Heart left ventricle (tissue), 16 donors: Measurements from ENCODE around the gene KLHL2. TPM values are rescaled to one million over a fixed set of nuclear protein-coding genes. Genes with fewer than 3 reads are reported as not detected.

ENCODE experiments used
- ATAC-seq, 4 donors: fragments of 200-7000 bp; cut with Tn5 transposase; one replicate each; pipeline ENCODE4 v1.9.1; 2020 to 2022; ENCODE audit warnings: moderate library complexity in 4 of 4, mild to moderate bottlenecking in 3 of 4, moderate number of reproducible peaks in 1 of 4
- DNase-seq, 5 donors: peaks; one replicate each; pipeline ENCODE4 v3.0.0-alpha.2; 2020
- H3K27ac ChIP-seq, 12 donors: fragments of 200-600 bp; sonication (generic) in 4 of 12; one replicate each; pipeline versions ENCODE4 v1.5.0 to v1.8.0; 2016 to 2022; ENCODE audit warnings: mild to moderate bottlenecking in 2 of 12
- H3K27me3 ChIP-seq, 9 donors: fragments of 200-600 bp; sonication (generic) in 2 of 9; one replicate each; pipeline versions ENCODE4 v1.5.1 to v1.8.0; 2016 to 2022; ENCODE audit warnings: mild to moderate bottlenecking in 3 of 9
- H3K36me3 ChIP-seq, 9 donors: fragments of 200-600 bp; sonication (generic) in 2 of 9; one replicate each; pipeline versions ENCODE4 v1.5.0 to v1.8.0; 2018 to 2022; ENCODE audit warnings: mild to moderate bottlenecking in 2 of 9
- H3K4me1 ChIP-seq, 12 donors: fragments of 200-600 bp; sonication (generic) in 4 of 12; one replicate each; pipeline versions ENCODE4 v1.5.0 to v1.8.0; 2016 to 2022; ENCODE audit warnings: mild to moderate bottlenecking in 3 of 12
- H3K4me3 ChIP-seq, 12 donors: fragments of 200-600 bp; sonication (generic) in 4 of 12; one replicate each; pipeline versions ENCODE4 v1.5.0 to v1.8.0; 2017 to 2022; ENCODE audit warnings: mild to moderate bottlenecking in 9 of 12, moderate library complexity in 4 of 12
- H3K9me3 ChIP-seq, 12 donors: fragments of 200-600 bp; sonication (generic) in 4 of 12; one replicate each; pipeline versions ENCODE4 v1.5.0 to v1.8.0; 2016 to 2022; ENCODE audit warnings: mild to moderate bottlenecking in 1 of 12
- CTCF ChIP-seq, 12 donors: fragments of 200-600 bp; sonication (generic) in 4 of 12; IDR thresholded peaks; one replicate each; pipeline versions ENCODE4 v1.5.0 to v1.8.0; 2018 to 2022; ENCODE audit warnings: antibody characterized with exemption in 12 of 12, mild to moderate bottlenecking in 5 of 12
- POLR2A ChIP-seq, 2 donors: fragments of 450-650 bp; IDR thresholded peaks; one replicate each; pipeline ENCODE4 v1.6.1; 2017; ENCODE audit warnings: antibody characterized with exemption in 2 of 2, mild to moderate bottlenecking in 2 of 2, moderate library complexity in 2 of 2
- WGBS, 4 donors: extraction: QIAGEN DNeasy Blood & Tissue Kit in 2 of 4; methylation state at CpG; one replicate each; pipeline versions ENCODE4 v1.1.5 to v1.1.7; 2013 to 2018; 5-methylcytosine and 5-hydroxymethylcytosine counted together
- intact Hi-C, 10 donors: fragments of 100-400 bp; cut with DNase I; formaldehyde crosslinking; loops; one replicate each; pipeline versions ENCODE4 v1.11.1 to v1.14.2; 2022
- polyA plus RNA-seq, 2 donors: library from polyadenylated mRNA; stranded (reverse); fragments of 200-250 nt; gene quantifications; one replicate each; pipeline ENCODE4 v1.2.3, GENCODE V29; 2013
- total RNA-seq, 9 donors: library from RNA; depleted of rRNA in 2 of 9; stranded (reverse); fragments of >200 nt in 2 of 9; fragmentation: NEBNext Ultra II Directional in 3 of 9; extraction: Animal tissue kit (Norgen Biotek cat#: 25700) in 3 of 9; gene quantifications; one replicate each; pipeline versions ENCODE4 v1.1.0 to v1.2.4, GENCODE V29; 2016 to 2023
- donor health status: ischemic (EF 13 %, LVEDD 7.1; RV severe dilation, severe dysfunction).
- donor health status: healthy with polysubstance abuse.
- donor health status: DM: no; HTN: yes; CAD: no.
- donor health status: DM: no; HTN: no; CAD: no.
- donor health status: ischemic (EF 25% LVEDD 6.9; RV normal size, moderate dysfunction).
- donor health status: ischemic (EF 25% LVEDD 5.7; RV mildly dilated, moderate dysfunction).
- donor health status: healthy.
- donor health status: DM: yes; HTN: yes; CAD: no.
- donor health status: ischemic (EF 35%, LVEDD 5.7; RV mildly dilated, moderate dysfunction).
- donor health status: nonischemic (EF 11% LVEDD 7.7; RV severe dilation, severe dysfunction).
- donor health status: DM: yes; HTN: yes; CAD: no.
- donor health status: PGD.
- donor health status: ischemic (EF 29% LVEDD 5.4; RV normal size, mild dysfunction).
- donor health status: nonischemic (EF 23%, LVEDD 6.1; RV moderate dilation, normal function).

KLHL2 gene
- total and polyA plus RNA-seq, 11 donors, result 4.0 to 18.6 (median 10.8) TPM

GRCh38 chr4:165308166-165308565 lies 100.8 kb downstream of the KLHL2 start:
- no peaks in the 10 kb centered on the region for H3K9me3 ChIP-seq
- DNase-seq (no peak), ATAC-seq (no peak)
- H3K4me1 ChIP-seq, result peaks cover 0 to 8% (median 0%) of the 10 kb centered on the region in 12 donors
- TF ChIP-seq CTCF (IDR thresholded peaks at IDR 0.05) (no peak), POLR2A (IDR thresholded peaks at IDR 0.05) (no peak)
- intact Hi-C loops, result no loop called here
- no peak overlapping the region for H3K4me3 ChIP-seq
- no peak overlapping the region for H3K27ac ChIP-seq
- peaks cover 0 to 38% (median 16%) of the 10 kb centered on the region in 9 donors for H3K36me3 ChIP-seq
- H3K27me3 ChIP-seq, result no peaks in the 10 kb centered on the region
- WGBS, 4 donors, result 66 to 74% (median 69%) methylated on average over 1 of the region's 1 CpG

GRCh38 chr4:165308606-165309005 lies 101.2 kb downstream of the KLHL2 start:
- H3K27ac ChIP-seq, result no peak overlapping the region
- WGBS, 4 donors, result 85 to 94% (median 90%) methylated on average over 2 of the region's 2 CpGs

GRCh38 chr4:165309456-165309855 lies 102.1 kb downstream of the KLHL2 start:
- no peaks in the 10 kb centered on the region for H3K27me3 ChIP-seq
- TF ChIP-seq CTCF (IDR thresholded peaks at IDR 0.05) (no peak), POLR2A (IDR thresholded peaks at IDR 0.05) (no peak)
- ATAC-seq, result no peak
- DNase-seq, result no peak
- H3K4me1 ChIP-seq, result peaks cover 0 to 8% (median 0%) of the 10 kb centered on the region in 12 donors
- peaks cover 0 to 40% (median 26%) of the 10 kb centered on the region in 9 donors for H3K36me3 ChIP-seq
- WGBS, 4 donors, result 96 to 98% (median 97%) methylated on average over 4 of the region's 4 CpGs
- no peak overlapping the region for H3K4me3 ChIP-seq
- intact Hi-C loops, result no loop called here
- no peaks in the 10 kb centered on the region for H3K9me3 ChIP-seq
- H3K27ac ChIP-seq, result no peak overlapping the region

More at GRCh38 chr4:165308606-165309005, 101.2 kb downstream of the KLHL2 start:
- Histone ChIP-seq H3K9me3 (no peaks in the 10 kb centered on the region), H3K4me3 (no peak overlapping the region), H3K4me1 (peaks cover 0 to 8% (median 0%) of the 10 kb centered on the region in 12 donors), H3K36me3 (peaks cover 0 to 40% (median 19%) of the 10 kb centered on the region in 9 donors), H3K27me3 (no peaks in the 10 kb centered on the region)
- DNase-seq, result no peak
- intact Hi-C loops, result no loop called here
- no peak for TF ChIP-seq CTCF (IDR thresholded peaks at IDR 0.05)
- TF ChIP-seq POLR2A (IDR thresholded peaks at IDR 0.05), result no peak
- ATAC-seq, result no peak

- no peak for TF ChIP-seq POLR2A (IDR thresholded peaks at IDR 0.05)
- no peak for TF ChIP-seq CTCF (IDR thresholded peaks at IDR 0.05)
- Histone ChIP-seq H3K4me3 (no peak overlapping the region), H3K4me1 (peaks cover 0 to 8% (median 0%) of the 10 kb centered on the region in 12 donors), H3K36me3 (peaks cover 0 to 40% (median 21%) of the 10 kb centered on the region in 9 donors), H3K9me3 (no peaks in the 10 kb centered on the region), H3K27me3 (no peaks in the 10 kb centered on the region), H3K27ac (no peak overlapping the region)
- ATAC-seq (no peak), DNase-seq (no peak)
- intact Hi-C loops, result no loop called here
- WGBS, 4 donors, result 87 to 93% (median 91%) methylated on average over 2 of the region's 2 CpGs
Measured at GRCh38 chr4:165312506-165312905, 105.1 kb downstream of the KLHL2 start.
